Measurements from ENCODE around the gene PDZRN4.

DNA sequence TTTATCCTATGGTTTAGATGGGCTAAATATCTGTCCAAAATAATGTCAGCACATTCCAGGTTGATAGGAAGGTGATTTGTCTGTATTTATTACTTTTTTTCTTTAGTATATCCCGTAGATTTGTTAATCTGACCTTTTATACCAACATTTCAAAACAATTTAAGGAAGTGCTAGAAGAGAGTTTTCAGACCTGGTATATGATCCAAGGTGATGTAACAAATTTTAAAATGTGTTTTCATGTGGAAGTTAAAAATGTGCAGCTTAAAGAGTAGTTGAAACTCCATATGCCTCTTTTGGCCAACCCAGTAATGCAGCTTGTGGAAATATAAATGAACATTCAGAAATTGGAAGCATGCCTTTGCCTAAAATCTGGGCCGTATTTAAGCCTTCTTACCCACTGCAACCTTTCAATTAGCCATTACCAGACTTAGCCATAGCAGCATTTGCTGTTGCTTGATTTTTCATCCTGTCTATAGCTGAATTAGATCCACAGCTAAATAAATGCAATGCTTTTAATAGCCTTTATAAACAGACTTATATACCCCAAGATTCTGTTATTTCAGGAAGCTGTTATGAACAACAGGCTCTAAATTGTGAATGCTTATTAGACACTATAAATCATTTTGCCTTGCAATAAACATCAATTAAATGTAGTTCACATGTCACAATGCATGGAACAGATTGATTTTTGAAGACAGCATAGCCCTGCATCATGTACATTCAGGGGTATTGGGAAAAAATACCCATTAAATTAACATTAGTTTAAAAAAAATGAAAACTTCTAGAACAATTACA lies 271.2 kb downstream of the PDZRN4 start:
- TF ChIP-seq, protein P1, sequence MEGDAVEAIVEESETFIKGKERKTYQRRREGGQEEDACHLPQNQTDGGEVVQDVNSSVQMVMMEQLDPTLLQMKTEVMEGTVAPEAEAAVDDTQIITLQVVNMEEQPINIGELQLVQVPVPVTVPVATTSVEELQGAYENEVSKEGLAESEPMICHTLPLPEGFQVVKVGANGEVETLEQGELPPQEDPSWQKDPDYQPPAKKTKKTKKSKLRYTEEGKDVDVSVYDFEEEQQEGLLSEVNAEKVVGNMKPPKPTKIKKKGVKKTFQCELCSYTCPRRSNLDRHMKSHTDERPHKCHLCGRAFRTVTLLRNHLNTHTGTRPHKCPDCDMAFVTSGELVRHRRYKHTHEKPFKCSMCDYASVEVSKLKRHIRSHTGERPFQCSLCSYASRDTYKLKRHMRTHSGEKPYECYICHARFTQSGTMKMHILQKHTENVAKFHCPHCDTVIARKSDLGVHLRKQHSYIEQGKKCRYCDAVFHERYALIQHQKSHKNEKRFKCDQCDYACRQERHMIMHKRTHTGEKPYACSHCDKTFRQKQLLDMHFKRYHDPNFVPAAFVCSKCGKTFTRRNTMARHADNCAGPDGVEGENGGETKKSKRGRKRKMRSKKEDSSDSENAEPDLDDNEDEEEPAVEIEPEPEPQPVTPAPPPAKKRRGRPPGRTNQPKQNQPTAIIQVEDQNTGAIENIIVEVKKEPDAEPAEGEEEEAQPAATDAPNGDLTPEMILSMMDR (IDR thresholded peaks at IDR 0.05) = no peak
- TF ChIP-seq POLR2A (IDR thresholded peaks at IDR 0.05) = no peak
